Right cardiac atrium (tissue), 5 donors: ENCODE data around the gene INTS1. TPM values are rescaled to one million over a fixed set of nuclear protein-coding genes. Genes with fewer than 3 reads are reported as not detected.
A peak's percentile ranks its signal among the peaks of the same experiment; 100 is the strongest.

Experiments
- ATAC-seq, 2 donors: fragments of 200-7000 bp; cut with Tn5 transposase; one replicate each; pipeline versions ENCODE4 v1.8.0 to v1.9.1; 2020; ENCODE audit warnings: moderate library complexity in 2 of 2, mild to moderate bottlenecking in 1 of 2
- DNase-seq, 3 donors: peaks; one replicate each; pipeline ENCODE4 v3.0.0-alpha.2; 2020
- H3K27ac ChIP-seq: one replicate; pipeline ENCODE4 v1.5.1; 2013; ENCODE audit warnings: mild to moderate bottlenecking, low read length, control low read depth, moderate library complexity
- H3K27me3 ChIP-seq: one replicate; pipeline ENCODE4 v1.6.1; 2013; ENCODE audit not compliant: control insufficient read depth, insufficient read depth
- H3K4me1 ChIP-seq: one replicate; pipeline ENCODE4 v1.6.1; 2013; ENCODE audit warnings: low read length; ENCODE audit not compliant: control insufficient read depth, insufficient read depth
- H3K4me3 ChIP-seq: one replicate; pipeline ENCODE4 v1.5.1; 2013; ENCODE audit warnings: low read length, control low read depth
- H3K9me3 ChIP-seq: one replicate; pipeline ENCODE4 v1.6.1; 2013; ENCODE audit warnings: low read length; ENCODE audit not compliant: control insufficient read depth
- WGBS: extraction: QIAGEN DNeasy Blood & Tissue Kit; methylation state at CpG from one replicate; pipeline ENCODE4 v1.1.7; 2013; 5-methylcytosine and 5-hydroxymethylcytosine counted together
- intact Hi-C, 4 donors: fragments of 100-400 bp; cut with DNase I; formaldehyde crosslinking; loops; one replicate each; pipeline versions ENCODE4 v1.11.0 to v1.14.0; 2022 to 2023
- polyA plus RNA-seq: library from polyadenylated mRNA; stranded (reverse); fragments of 200-250 nt; gene quantifications from one replicate; pipeline ENCODE4 v1.2.3, GENCODE V29; 2013
- total RNA-seq, 4 donors: library from RNA; stranded (reverse); fragmentation: NEBNext Ultra II Directional; extraction: Animal tissue kit (Norgen Biotek cat#: 25700); gene quantifications; one replicate each; pipeline ENCODE4 v1.2.1, GENCODE V29; 2021
- donor health status: healthy with polysubstance abuse.
- donor health status: DM: no; HTN: yes; CAD: no.
- donor health status: DM: no; HTN: no; CAD: no.
- donor health status: DM: no; HTN: yes; CAD: no; lungs with severe emphysema.
- donor health status: DM: yes; HTN: yes; CAD: no.

INTS1 gene
- total and polyA plus RNA-seq, 5 donors = 30.6 to 48.3 (median 45.6) TPM

- Histone ChIP-seq H3K4me3 (no peak overlapping the region), H3K27ac (no peak overlapping the region), H3K27me3 (no peaks in the 10 kb centered on the region), H3K4me1 (no peaks in the 10 kb centered on the region), H3K9me3 (no peaks in the 10 kb centered on the region)
- DNase-seq = peak in 2 of 3 donors; percentile 25 to 43
- no peak for ATAC-seq
- WGBS = 78% methylated on average over 35 of the region's 35 CpGs
- intact Hi-C loops = no loop called here
Observed at GRCh38 chr7:1547777-1548437, 43.7 kb upstream of the INTS1 start.

GRCh38 chr7:1546909-1547776 lies 43.0 kb upstream of the INTS1 start:
- Histone ChIP-seq H3K27ac (no peak overlapping the region), H3K27me3 (no peaks in the 10 kb centered on the region), H3K9me3 (no peaks in the 10 kb centered on the region), H3K4me3 (no peak overlapping the region), H3K4me1 (no peaks in the 10 kb centered on the region)
- ATAC-seq = no peak
- WGBS = 87% methylated on average over 41 of the region's 41 CpGs
- intact Hi-C loops = no loop called here
- peak in 1 of 3 donors; percentile 58 for DNase-seq

- 86% methylated on average over 28 of the region's 28 CpGs for WGBS
- Histone ChIP-seq H3K27ac (no peak overlapping the region), H3K27me3 (no peaks in the 10 kb centered on the region), H3K4me3 (no peak overlapping the region), H3K4me1 (no peaks in the 10 kb centered on the region), H3K9me3 (no peaks in the 10 kb centered on the region)
- intact Hi-C loops = no loop called here
- DNase-seq (peak in 2 of 3 donors; percentile 55 to 57), ATAC-seq (no peak)
Observed at GRCh38 chr7:1546274-1546908, 42.2 kb upstream of the INTS1 start.

- H3K4me1 ChIP-seq = no peaks in the 10 kb centered on the region
- ATAC-seq = peak in 1 of 2 donors; percentile 10
- H3K4me3 ChIP-seq = no peak overlapping the region
Observed at GRCh38 chr7:1545417-1546246, 41.4 kb upstream of the INTS1 start.

GRCh38 chr7:1544896-1545416 lies 40.8 kb upstream of the INTS1 start:
- Histone ChIP-seq H3K4me3 (no peak overlapping the region), H3K27me3 (no peaks in the 10 kb centered on the region), H3K27ac (no peak overlapping the region), H3K4me1 (no peaks in the 10 kb centered on the region), H3K9me3 (no peaks in the 10 kb centered on the region)
- DNase-seq (peak in 1 of 3 donors; percentile 55), ATAC-seq (no peak)
- 72% methylated on average over 16 of the region's 16 CpGs for WGBS
- intact Hi-C loops = no loop called here

More at GRCh38 chr7:1545417-1546246, 41.4 kb upstream of the INTS1 start:
- WGBS = 65% methylated on average over 40 of the region's 40 CpGs
- H3K27ac ChIP-seq = no peak overlapping the region
- H3K9me3 ChIP-seq = no peaks in the 10 kb centered on the region
- intact Hi-C loops = no loop called here
- DNase-seq = peak; percentile 25 to 69 (median 61)
- H3K27me3 ChIP-seq = no peaks in the 10 kb centered on the region

GRCh38 chr7:1544178-1544895 lies 40.1 kb upstream of the INTS1 start:
- no peaks in the 10 kb centered on the region for H3K9me3 ChIP-seq
- H3K4me1 ChIP-seq = no peaks in the 10 kb centered on the region
- intact Hi-C loops = no loop called here
- H3K4me3 ChIP-seq = no peak overlapping the region
- ATAC-seq (no peak), DNase-seq (peak in 2 of 3 donors; percentile 59 to 68)
- 76% methylated on average over 41 of the region's 41 CpGs for WGBS
- no peaks in the 10 kb centered on the region for H3K27me3 ChIP-seq
- H3K27ac ChIP-seq = no peak overlapping the region

- Histone ChIP-seq H3K4me3 (no peak overlapping the region), H3K27me3 (no peaks in the 10 kb centered on the region), H3K4me1 (no peaks in the 10 kb centered on the region), H3K27ac (no peak overlapping the region), H3K9me3 (no peaks in the 10 kb centered on the region)
- DNase-seq (peak in 1 of 3 donors; percentile 55), ATAC-seq (no peak)
- 93% methylated on average over 6 of the region's 6 CpGs for WGBS
- intact Hi-C loops = no loop called here
Observed at GRCh38 chr7:1543826-1544177, 39.6 kb upstream of the INTS1 start.

- Histone ChIP-seq H3K27me3 (no peaks in the 10 kb centered on the region), H3K27ac (no peak overlapping the region), H3K4me1 (no peaks in the 10 kb centered on the region), H3K4me3 (no peak overlapping the region), H3K9me3 (no peaks in the 10 kb centered on the region)
- DNase-seq (peak in 2 of 3 donors; percentile 61 to 72), ATAC-seq (no peak)
- intact Hi-C loops = no loop called here
- WGBS = 83% methylated on average over 38 of the region's 38 CpGs
Observed at GRCh38 chr7:1542841-1543747, 38.9 kb upstream of the INTS1 start.

GRCh38 chr7:1542329-1542728 lies 38.1 kb upstream of the INTS1 start:
- H3K27ac ChIP-seq = no peak overlapping the region
- H3K4me1 ChIP-seq = no peaks in the 10 kb centered on the region
- no peaks in the 10 kb centered on the region for H3K27me3 ChIP-seq
- 92% methylated on average over 21 of the region's 21 CpGs for WGBS
- no peak overlapping the region for H3K4me3 ChIP-seq
- H3K9me3 ChIP-seq = no peaks in the 10 kb centered on the region
- ATAC-seq (no peak), DNase-seq (peak in 2 of 3 donors; percentile 39 to 56)
- intact Hi-C loops = no loop called here
